ENCODE measurements around the gene IQCM. TPM values are rescaled to one million over a fixed set of nuclear protein-coding genes. Genes with fewer than 3 reads are reported as not detected.

IQCM gene
- total and polyA plus RNA-seq, 2 donors: not detected

DNA sequence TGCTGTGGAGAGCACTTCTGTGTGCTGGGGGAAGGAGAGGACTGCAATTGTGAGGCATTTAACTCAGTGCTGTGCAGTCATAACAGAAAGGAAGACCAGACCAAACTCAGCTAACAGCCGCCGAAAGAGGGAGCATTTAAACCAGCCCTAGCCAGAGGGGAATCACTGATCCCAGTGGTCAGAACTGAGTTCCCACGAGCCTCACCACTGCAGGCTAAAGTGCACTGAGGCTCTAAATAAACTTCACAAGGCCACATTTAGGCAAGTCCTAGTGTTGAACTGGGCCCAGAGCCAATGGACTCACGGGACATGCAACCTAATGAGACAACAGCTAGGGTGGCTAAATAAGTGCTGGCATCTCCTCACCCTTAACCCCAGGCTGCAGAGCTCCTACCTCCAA, 20.4 kb downstream of the IQCM start:
- WGBS: 65% methylated on average over 4 of the region's 4 CpGs
- no peak overlapping the region for H3K27ac ChIP-seq (ENCODE audit: low read depth)

DNA sequence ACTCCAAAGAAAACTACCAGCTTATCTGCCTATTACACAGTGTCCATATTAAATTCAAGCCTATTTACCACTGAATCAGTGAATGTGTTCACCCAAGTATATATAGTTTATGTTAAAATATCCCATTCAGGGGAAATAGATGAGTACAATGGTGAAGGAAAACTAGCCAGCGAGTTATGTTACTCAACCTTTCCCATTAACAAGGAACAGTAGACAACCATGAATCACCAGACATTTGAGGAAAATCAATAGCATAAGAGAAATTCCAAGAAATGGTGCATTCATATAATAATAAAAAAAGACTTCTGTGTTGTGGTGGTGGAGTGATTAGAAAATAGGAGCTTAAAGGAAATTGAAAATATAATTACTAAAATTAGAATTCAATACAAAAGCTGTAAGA, 21.3 kb downstream of the IQCM start:
- no peak for DNase-seq (ENCODE audit: extremely low spot score)
- WGBS: 94% methylated on average over 1 of the region's 1 CpG
- no peaks in the 10 kb centered on the region for H3K4me1 ChIP-seq (ENCODE audit: insufficient read depth)
- no peak overlapping the region for H3K27ac ChIP-seq (ENCODE audit: low read depth)
- no peaks in the 10 kb centered on the region for H3K36me3 ChIP-seq (ENCODE audit: insufficient read depth)
- H3K4me3 ChIP-seq (ENCODE audit: low read depth, low read length): no peak overlapping the region

More for the DNA sequence above, 20.4 kb downstream of the IQCM start:
- H3K4me1 ChIP-seq (ENCODE audit: insufficient read depth): no peaks in the 10 kb centered on the region
- no peaks in the 10 kb centered on the region for H3K36me3 ChIP-seq (ENCODE audit: insufficient read depth)
- H3K4me3 ChIP-seq (ENCODE audit: low read depth, low read length): no peak overlapping the region
- DNase-seq (ENCODE audit: extremely low spot score): no peak

DNA sequence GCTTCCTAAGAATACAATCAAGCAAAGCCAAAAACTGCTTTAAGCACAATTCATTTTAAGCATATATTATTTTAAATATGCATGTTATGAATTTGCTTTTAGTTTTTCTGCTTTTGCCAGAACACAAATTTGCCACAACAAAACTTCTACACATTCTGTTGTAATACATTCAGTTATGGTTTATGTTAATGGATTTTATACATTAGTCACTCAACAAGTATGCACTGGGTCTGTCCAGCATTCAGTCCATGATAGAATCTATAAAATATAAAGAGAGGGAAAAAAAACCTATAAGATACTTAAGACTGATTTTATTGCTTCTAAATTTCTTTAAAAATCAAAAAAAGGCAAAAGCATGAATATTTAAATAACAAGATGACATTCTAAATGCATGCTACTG, 22.2 kb downstream of the IQCM start:
- Histone ChIP-seq H3K36me3 (ENCODE audit: insufficient read depth) (no peaks in the 10 kb centered on the region), H3K27ac (ENCODE audit: low read depth) (no peak overlapping the region), H3K4me3 (ENCODE audit: low read depth, low read length) (no peak overlapping the region), H3K4me1 (ENCODE audit: insufficient read depth) (no peaks in the 10 kb centered on the region)
- no peak for DNase-seq (ENCODE audit: extremely low spot score)

DNA sequence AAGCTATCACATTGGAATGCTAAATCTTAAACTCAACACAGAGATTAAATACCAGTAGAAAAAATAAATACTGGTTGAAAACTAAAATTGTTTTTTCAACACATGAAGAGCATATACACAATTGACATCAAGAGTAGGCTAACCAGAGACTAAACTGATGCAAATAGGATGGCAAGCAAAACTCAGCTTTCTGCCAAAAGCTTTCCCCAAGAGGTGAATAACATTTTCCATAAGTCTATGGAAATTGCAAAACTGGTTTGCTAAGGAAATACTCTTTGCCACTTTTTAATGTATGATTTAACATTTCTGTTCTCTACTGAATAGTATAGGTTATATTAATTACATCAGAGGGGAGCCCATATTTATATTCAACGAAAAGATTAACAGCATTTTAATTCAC, 23.8 kb downstream of the IQCM start:
- H3K4me3 ChIP-seq (ENCODE audit: low read depth, low read length): no peak overlapping the region
- DNase-seq (ENCODE audit: extremely low spot score): no peak
- no peaks in the 10 kb centered on the region for H3K36me3 ChIP-seq (ENCODE audit: insufficient read depth)
- WGBS: 80% methylated on average over 1 of the region's 1 CpG
- H3K27ac ChIP-seq (ENCODE audit: low read depth): no peak overlapping the region
- H3K4me1 ChIP-seq (ENCODE audit: insufficient read depth): no peaks in the 10 kb centered on the region

DNA sequence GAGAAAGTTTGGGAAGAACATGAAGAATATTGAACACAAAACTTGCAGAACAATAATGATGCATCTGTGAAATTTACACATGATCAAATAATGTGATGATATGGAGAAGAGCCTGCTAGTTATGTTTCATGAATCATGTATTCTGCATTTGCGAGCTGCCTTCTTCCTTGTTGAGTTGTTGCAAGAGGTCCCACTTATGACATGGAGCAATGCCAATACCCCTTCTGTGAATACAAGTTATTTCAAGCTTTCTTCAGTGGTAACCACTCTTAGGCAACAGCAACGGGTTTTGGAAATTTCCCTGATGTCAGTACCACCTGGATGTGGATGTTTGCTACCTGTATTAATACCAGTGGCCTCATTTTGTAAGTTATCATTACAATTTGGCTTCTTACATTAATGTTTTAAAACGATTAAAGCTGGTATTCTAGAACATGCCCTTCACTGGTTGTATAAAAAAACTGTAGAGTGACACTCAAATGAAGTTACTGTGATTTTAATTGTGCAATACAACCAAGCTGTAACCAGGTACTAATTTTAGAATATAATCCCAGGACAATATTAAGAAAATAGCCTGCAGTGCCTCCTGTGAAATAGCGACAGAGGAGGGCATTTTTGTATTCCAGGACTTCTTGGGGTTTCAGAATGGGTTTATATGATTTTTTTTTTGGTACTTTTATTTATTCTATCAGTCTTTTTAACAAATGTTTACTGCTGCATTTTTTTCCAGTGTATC, 25.3 kb downstream of the IQCM start:
- no peak for DNase-seq (ENCODE audit: extremely low spot score)
- 74% methylated on average over 4 of the region's 4 CpGs for WGBS
- Histone ChIP-seq H3K4me3 (ENCODE audit: low read depth, low read length) (no peak overlapping the region), H3K27ac (ENCODE audit: low read depth) (no peak overlapping the region), H3K36me3 (ENCODE audit: insufficient read depth) (no peaks in the 10 kb centered on the region), H3K4me1 (ENCODE audit: insufficient read depth) (no peaks in the 10 kb centered on the region)

DNA sequence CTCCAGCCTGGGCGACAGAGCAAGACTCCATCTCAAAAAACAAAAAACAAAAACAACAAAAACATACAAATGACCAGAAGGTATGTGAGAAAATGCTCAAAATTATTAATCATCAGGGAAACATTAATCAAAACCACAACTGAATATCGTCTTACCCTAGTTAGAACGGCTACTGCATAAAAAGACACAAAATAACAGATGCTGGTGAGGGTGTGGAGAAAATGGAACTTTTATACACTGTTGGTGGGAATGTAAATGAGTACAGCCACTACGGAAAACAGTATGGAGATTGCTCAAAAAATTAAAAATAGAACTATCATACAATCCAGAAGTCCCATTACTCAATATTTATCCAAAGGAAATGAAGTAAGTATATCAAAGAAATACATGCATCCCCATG, 27.3 kb downstream of the IQCM start:
- H3K4me3 ChIP-seq (ENCODE audit: low read depth, low read length): no peak overlapping the region
- H3K27ac ChIP-seq (ENCODE audit: low read depth): no peak overlapping the region
- no peak for DNase-seq (ENCODE audit: extremely low spot score)
- H3K36me3 ChIP-seq (ENCODE audit: insufficient read depth): no peaks in the 10 kb centered on the region
- 93% methylated on average over 4 of the region's 4 CpGs for WGBS
- no peaks in the 10 kb centered on the region for H3K4me1 ChIP-seq (ENCODE audit: insufficient read depth)

DNA sequence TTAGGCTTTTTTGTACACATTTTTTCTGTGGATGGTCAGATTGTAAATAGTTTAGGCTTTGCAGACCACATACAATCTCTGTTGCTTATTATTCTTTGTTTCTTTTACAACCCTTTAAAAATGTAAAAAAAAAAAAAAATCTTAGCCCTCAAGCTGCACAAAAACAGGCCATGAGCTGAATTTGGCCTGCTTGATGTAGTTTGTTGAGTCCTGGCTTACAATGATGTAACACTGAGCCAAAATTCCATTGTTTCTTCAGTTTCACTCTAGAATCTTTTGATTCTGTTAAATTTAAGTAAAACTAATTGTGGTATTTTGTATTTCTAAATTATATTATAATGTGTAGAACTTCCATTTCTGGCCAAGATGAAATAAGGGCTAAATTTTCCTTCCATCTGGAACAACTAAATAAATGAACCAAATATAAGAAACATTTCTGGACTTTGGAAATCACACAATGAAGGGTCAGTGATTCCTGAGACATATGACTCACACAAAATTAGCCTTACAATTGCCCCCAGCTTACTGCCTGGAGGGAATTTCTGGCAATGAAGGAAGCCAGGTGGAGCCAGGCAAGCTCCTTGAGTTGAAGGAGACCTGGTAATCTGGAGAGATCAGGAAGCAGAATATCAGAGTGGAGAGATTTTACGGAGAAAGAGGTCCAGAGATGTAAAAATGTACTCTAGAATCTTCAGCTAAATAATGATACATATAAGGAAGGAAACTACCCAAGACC, 29.8 kb downstream of the IQCM start:
- Histone ChIP-seq H3K4me1 (ENCODE audit: insufficient read depth) (no peaks in the 10 kb centered on the region), H3K27ac (ENCODE audit: low read depth) (no peak overlapping the region), H3K4me3 (ENCODE audit: low read depth, low read length) (no peak overlapping the region), H3K36me3 (ENCODE audit: insufficient read depth) (no peaks in the 10 kb centered on the region)
- DNase-seq (ENCODE audit: extremely low spot score): no peak
- WGBS: 94% methylated on average over 1 of the region's 1 CpG

DNA sequence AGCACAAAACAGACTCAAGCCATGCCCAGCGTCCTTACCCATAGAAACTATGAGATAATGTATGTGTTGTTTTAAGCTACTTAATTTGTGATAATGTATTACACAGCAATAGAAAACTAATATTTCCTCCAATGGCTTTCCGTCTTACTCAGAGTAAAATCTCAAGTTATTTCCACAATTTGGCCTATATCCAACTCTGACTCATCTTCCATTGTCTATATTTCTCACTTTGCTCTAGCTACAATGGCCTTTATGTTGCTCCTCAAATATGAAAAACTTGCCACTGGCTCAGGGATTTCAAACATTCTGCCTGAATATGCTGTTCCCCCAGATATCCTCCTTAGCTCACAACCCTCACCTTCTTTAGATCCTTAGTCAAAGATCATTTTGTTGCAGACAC, 31.6 kb downstream of the IQCM start:
- no peak overlapping the region for H3K27ac ChIP-seq (ENCODE audit: low read depth)
- no peak for DNase-seq (ENCODE audit: extremely low spot score)
- no peaks in the 10 kb centered on the region for H3K36me3 ChIP-seq (ENCODE audit: insufficient read depth)
- no peaks in the 10 kb centered on the region for H3K4me1 ChIP-seq (ENCODE audit: insufficient read depth)
- no peak overlapping the region for H3K4me3 ChIP-seq (ENCODE audit: low read depth, low read length)
- 85% methylated on average over 2 of the region's 2 CpGs for WGBS

DNA sequence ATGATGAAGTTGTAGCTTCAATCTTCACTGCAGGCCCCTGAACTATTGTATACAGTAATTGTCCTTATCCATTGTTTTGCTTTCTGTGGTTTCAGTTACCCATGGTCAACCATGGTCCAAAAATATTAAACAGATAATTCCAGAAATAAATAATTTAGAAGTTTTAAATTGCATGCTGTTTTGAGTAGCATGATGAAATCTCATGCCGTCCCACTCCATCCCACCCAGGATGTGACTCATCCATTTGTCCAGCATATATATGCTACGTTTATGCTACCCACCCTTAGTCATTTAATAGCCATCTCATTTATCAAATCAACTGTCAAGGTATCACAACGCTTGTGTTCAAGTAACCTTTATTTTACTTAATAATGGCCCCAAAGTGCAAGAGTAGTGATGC, 34.5 kb downstream of the IQCM start:
- 66% methylated on average over 3 of the region's 3 CpGs for WGBS
- Histone ChIP-seq H3K36me3 (ENCODE audit: insufficient read depth) (no peaks in the 10 kb centered on the region), H3K27ac (ENCODE audit: low read depth) (no peak overlapping the region), H3K4me3 (ENCODE audit: low read depth, low read length) (no peak overlapping the region), H3K4me1 (ENCODE audit: insufficient read depth) (no peaks in the 10 kb centered on the region)
- DNase-seq (ENCODE audit: extremely low spot score): no peak

DNA sequence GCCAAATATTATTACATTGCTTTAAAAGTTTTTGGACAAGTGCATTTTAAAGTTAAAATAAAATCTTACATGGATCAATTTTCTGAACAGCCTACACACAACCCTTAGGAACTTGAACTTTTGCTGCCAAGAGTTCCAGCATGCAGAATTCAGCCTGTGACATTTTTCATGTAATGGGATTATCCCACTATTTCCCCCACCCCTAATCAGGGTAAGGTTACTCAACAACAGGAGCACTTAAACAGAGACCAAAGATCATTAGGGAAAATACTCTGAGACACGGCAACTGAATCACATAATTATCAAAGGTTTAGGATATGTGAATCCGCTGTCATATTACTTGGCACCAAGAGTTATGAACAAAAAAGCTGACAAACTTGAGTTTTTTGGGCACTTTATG, 47.2 kb downstream of the IQCM start:
- DNase-seq (ENCODE audit: extremely low spot score): no peak
- Histone ChIP-seq H3K27ac (ENCODE audit: low read depth) (no peak overlapping the region), H3K4me3 (ENCODE audit: low read depth, low read length) (no peak overlapping the region), H3K4me1 (ENCODE audit: insufficient read depth) (no peaks in the 10 kb centered on the region), H3K36me3 (ENCODE audit: insufficient read depth) (no peaks in the 10 kb centered on the region)
- 95% methylated on average over 2 of the region's 2 CpGs for WGBS

DNA sequence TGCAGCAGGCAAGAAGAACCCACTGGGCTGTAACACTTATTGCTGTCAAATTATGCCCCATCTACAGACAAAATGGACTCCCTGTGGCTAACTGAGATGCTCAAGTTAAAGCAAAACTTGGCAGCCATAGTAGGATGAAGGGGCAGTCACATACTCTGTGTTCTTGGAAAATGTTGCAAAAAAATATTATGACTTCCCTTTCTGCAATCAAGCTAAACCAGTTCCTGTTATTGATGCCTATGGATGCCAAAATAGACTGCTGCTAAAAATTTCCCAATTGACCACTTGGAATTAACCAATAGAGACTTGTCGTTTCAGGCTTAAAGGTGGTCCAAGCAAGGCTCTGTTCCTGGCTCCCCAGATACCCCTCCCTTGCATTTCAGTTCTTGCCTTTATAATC, 49.5 kb downstream of the IQCM start:
- H3K36me3 ChIP-seq (ENCODE audit: insufficient read depth): no peaks in the 10 kb centered on the region
- no peak for DNase-seq (ENCODE audit: extremely low spot score)
- no peak overlapping the region for H3K27ac ChIP-seq (ENCODE audit: low read depth)
- H3K4me3 ChIP-seq (ENCODE audit: low read depth, low read length): no peak overlapping the region
- WGBS: 91% methylated on average over 1 of the region's 1 CpG
- H3K4me1 ChIP-seq (ENCODE audit: insufficient read depth): no peaks in the 10 kb centered on the region

DNA sequence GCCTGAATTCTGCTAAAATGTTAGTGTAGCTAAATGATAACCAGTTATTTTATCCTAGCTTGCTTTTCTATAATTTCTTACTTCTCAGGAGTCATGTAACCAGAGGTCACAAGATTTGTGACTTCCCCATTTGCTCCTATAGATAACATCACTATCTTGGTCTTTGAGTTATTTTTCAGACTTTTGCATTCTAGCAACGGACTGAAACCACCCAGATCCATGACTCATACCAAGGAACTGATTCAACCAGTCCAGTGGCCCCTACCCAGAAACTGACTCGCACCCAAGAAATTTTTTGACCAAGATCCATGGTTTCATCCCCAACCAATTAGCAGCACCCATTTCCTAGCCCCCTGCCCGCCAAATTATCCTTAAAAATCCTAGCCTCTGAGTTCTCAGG, 50.0 kb downstream of the IQCM start:
- 70% methylated on average over 3 of the region's 3 CpGs for WGBS
- no peaks in the 10 kb centered on the region for H3K4me1 ChIP-seq (ENCODE audit: insufficient read depth)
- H3K36me3 ChIP-seq (ENCODE audit: insufficient read depth): no peaks in the 10 kb centered on the region
- no peak for DNase-seq (ENCODE audit: extremely low spot score)
- H3K4me3 ChIP-seq (ENCODE audit: low read depth, low read length): no peak overlapping the region
- no peak overlapping the region for H3K27ac ChIP-seq (ENCODE audit: low read depth)

DNA sequence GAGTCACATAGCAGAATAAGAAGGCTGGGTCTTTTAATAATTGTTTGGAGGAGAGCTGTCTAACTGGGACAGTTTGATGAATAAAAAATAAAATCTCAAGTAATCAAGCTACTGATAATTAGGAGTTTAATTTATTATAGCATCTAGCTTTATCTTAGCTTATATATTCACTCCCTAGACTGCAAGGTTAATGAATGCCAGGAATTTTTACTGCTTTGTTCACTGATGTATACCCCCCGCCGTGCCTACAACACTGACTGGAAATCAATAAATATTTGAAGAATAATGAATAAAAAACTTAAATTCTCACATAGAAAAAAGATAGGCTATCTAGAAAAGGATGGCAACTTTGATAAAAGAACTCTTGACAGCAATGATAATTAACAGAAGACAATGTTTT, 59.7 kb downstream of the IQCM start:
- Histone ChIP-seq H3K4me3 (ENCODE audit: low read depth, low read length) (no peak overlapping the region), H3K27ac (ENCODE audit: low read depth) (no peak overlapping the region), H3K36me3 (ENCODE audit: insufficient read depth) (no peaks in the 10 kb centered on the region), H3K4me1 (ENCODE audit: insufficient read depth) (no peaks in the 10 kb centered on the region)
- DNase-seq (ENCODE audit: extremely low spot score): no peak
- WGBS: 93% methylated on average over 2 of the region's 2 CpGs

DNA sequence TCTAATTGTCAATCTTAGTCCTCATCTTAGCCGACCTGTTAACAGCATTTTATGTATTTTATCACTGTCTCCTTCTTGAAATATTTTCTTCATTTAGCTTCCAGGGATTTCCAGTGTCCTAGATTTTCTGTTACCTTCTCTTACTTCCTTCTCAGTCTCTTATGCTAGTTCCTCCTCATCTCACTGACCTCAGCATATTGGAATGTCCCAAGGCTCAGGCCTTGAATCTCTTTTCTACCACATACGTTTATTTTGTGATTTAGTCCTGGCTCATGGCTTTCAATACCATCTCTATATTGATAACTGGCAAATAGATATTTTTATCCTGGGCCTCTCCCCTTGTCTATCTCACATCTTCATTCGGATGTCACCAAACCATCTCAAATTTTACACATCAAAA, 61.1 kb downstream of the IQCM start:
- DNase-seq (ENCODE audit: extremely low spot score): no peak
- H3K4me3 ChIP-seq (ENCODE audit: low read depth, low read length): no peak overlapping the region
- 72% methylated on average over 3 of the region's 3 CpGs for WGBS
- no peaks in the 10 kb centered on the region for H3K36me3 ChIP-seq (ENCODE audit: insufficient read depth)
- H3K4me1 ChIP-seq (ENCODE audit: insufficient read depth): no peaks in the 10 kb centered on the region
- no peak overlapping the region for H3K27ac ChIP-seq (ENCODE audit: low read depth)
